Liver (tissue), 9 donors: Measurements from ENCODE around the gene MRPS18B. TPM values are rescaled to one million over a fixed set of nuclear protein-coding genes. Genes with fewer than 3 reads are reported as not detected.
A peak's percentile ranks its signal among the peaks of the same experiment; 100 is the strongest.

Experiments
- DNase-seq: peaks from one replicate; pipeline ENCODE4 v3.0.0-alpha.2; 2017; ENCODE audit warnings: low spot score
- H3K27ac ChIP-seq, 2 donors: one replicate each; pipeline ENCODE4 v1.7.0; 2013; ENCODE audit warnings: inconsistent platforms in 2 of 2, low read length in 2 of 2, control low read depth in 1 of 2, low read depth in 1 of 2, mild to moderate bottlenecking in 1 of 2
- H3K27me3 ChIP-seq, 4 donors: one replicate each; pipeline versions ENCODE4 v1.6.1 to v1.7.0; 2013; ENCODE audit warnings: low read length in 3 of 4, inconsistent platforms in 1 of 4, mild to moderate bottlenecking in 1 of 4, moderate library complexity in 1 of 4; ENCODE audit not compliant: control insufficient read depth in 4 of 4, insufficient read depth in 4 of 4
- H3K36me3 ChIP-seq, 4 donors: one replicate each; pipeline versions ENCODE4 v1.6.1 to v1.7.0; 2013; ENCODE audit warnings: low read length in 3 of 4, mild to moderate bottlenecking in 3 of 4, low read depth in 1 of 4, moderate library complexity in 1 of 4; ENCODE audit not compliant: control insufficient read depth in 4 of 4, insufficient read depth in 3 of 4
- H3K4me1 ChIP-seq, 4 donors: one replicate each; pipeline versions ENCODE4 v1.6.1 to v1.7.0; 2013; ENCODE audit warnings: low read length in 3 of 4, mild to moderate bottlenecking in 3 of 4, moderate library complexity in 1 of 4; ENCODE audit not compliant: control insufficient read depth in 4 of 4, insufficient read depth in 4 of 4
- H3K4me3 ChIP-seq, 3 donors: one replicate each; pipeline versions ENCODE4 v1.6.1 to v1.7.0; 2013; ENCODE audit warnings: low read length in 3 of 3, control low read depth in 1 of 3, low read depth in 1 of 3, mild to moderate bottlenecking in 1 of 3
- H3K9ac ChIP-seq, 2 donors: one replicate each; pipeline ENCODE4 v1.7.0; 2013; ENCODE audit warnings: low read length in 2 of 2, mild to moderate bottlenecking in 2 of 2, moderate library complexity in 2 of 2, control low read depth in 1 of 2, low read depth in 1 of 2
- H3K9me3 ChIP-seq, 4 donors: one replicate each; pipeline versions ENCODE4 v1.6.1 to v1.7.0; 2013; ENCODE audit warnings: low read length in 3 of 4; ENCODE audit not compliant: control insufficient read depth in 4 of 4
- ATF3 ChIP-seq: IDR thresholded peaks from 2 replicates; pipeline ENCODE4 v1.6.1; 2016; ENCODE audit warnings: antibody characterized with exemption
- CTCF ChIP-seq: fragments of 150-350 bp; IDR thresholded peaks from 2 replicates; pipeline ENCODE4 v1.5.1; 2017; ENCODE audit warnings: improper control_type of control experiment, low read depth, low read length; ENCODE audit not compliant: missing input control
- EGR1 ChIP-seq, 2 donors: IDR thresholded peaks; 2 replicates each; pipeline ENCODE4 v1.6.1; 2016 to 2018; ENCODE audit warnings: antibody characterized with exemption in 2 of 2, low read depth in 2 of 2
- FOXA1 ChIP-seq: IDR thresholded peaks from 2 replicates; pipeline ENCODE4 v1.6.1; 2016; ENCODE audit warnings: antibody characterized with exemption
- FOXA2 ChIP-seq: IDR thresholded peaks from 2 replicates; pipeline ENCODE4 v1.6.1; 2016; ENCODE audit warnings: antibody characterized with exemption
- GABPA ChIP-seq, 2 donors: IDR thresholded peaks in 1 of 2; conservative IDR thresholded peaks in 1 of 2; 2 replicates each; pipeline ENCODE4 v1.6.1; 2016; ENCODE audit warnings: antibody characterized with exemption in 2 of 2, mild to moderate bottlenecking in 1 of 2, moderate library complexity in 1 of 2
- HNF4A ChIP-seq, 2 donors: conservative IDR thresholded peaks; 2 replicates each; pipeline ENCODE4 v1.6.1; 2016; ENCODE audit warnings: antibody characterized with exemption in 2 of 2, mild to moderate bottlenecking in 2 of 2
- HNF4G ChIP-seq: IDR thresholded peaks from 2 replicates; pipeline ENCODE4 v1.6.1; 2016; ENCODE audit warnings: antibody characterized with exemption
- JUND ChIP-seq, 2 donors: IDR thresholded peaks; 2 replicates each; pipeline ENCODE4 v1.6.1; 2016; ENCODE audit warnings: antibody characterized with exemption in 2 of 2
- MAX ChIP-seq: IDR thresholded peaks from 2 replicates; pipeline ENCODE4 v1.6.1; 2016; ENCODE audit warnings: antibody characterized with exemption
- NR2F2 ChIP-seq: IDR thresholded peaks from 2 replicates; pipeline ENCODE4 v1.6.1; 2016; ENCODE audit warnings: antibody characterized with exemption
- RAD21 ChIP-seq, 2 donors: IDR thresholded peaks; 2 replicates each; pipeline ENCODE4 v1.6.1; 2016; ENCODE audit warnings: antibody characterized with exemption in 2 of 2, mild to moderate bottlenecking in 2 of 2
- REST ChIP-seq: IDR thresholded peaks from 2 replicates; pipeline ENCODE4 v1.6.1; 2016; ENCODE audit warnings: antibody characterized with exemption, mild to moderate bottlenecking
- RXRA ChIP-seq, 2 donors: IDR thresholded peaks; 2 replicates each; pipeline ENCODE4 v1.6.1; 2017 to 2018; ENCODE audit warnings: antibody characterized with exemption in 2 of 2, mild to moderate bottlenecking in 1 of 2
- SP1 ChIP-seq: IDR thresholded peaks from 2 replicates; pipeline ENCODE4 v1.6.1; 2018; ENCODE audit warnings: antibody characterized with exemption, mild to moderate bottlenecking
- TAF1 ChIP-seq: conservative IDR thresholded peaks from 2 replicates; pipeline ENCODE4 v1.6.1; 2016; ENCODE audit warnings: antibody characterized with exemption, mild to moderate bottlenecking
- YY1 ChIP-seq: IDR thresholded peaks from 2 replicates; pipeline ENCODE4 v1.6.1; 2016; ENCODE audit warnings: antibody characterized with exemption, mild to moderate bottlenecking
- ZBTB33 ChIP-seq: IDR thresholded peaks from 2 replicates; pipeline ENCODE4 v1.6.1; 2016; ENCODE audit warnings: antibody characterized with exemption
- WGBS: extraction: QIAGEN DNeasy Blood & Tissue Kit; methylation state at CpG from one replicate; pipeline ENCODE4 v1.1.7; 2013; 5-methylcytosine and 5-hydroxymethylcytosine counted together
- polyA plus RNA-seq, 2 donors: library from polyadenylated mRNA; stranded (reverse) in 1 of 2; unstranded in 1 of 2; fragments of 200-250 nt in 1 of 2; fragments of >200 nt in 1 of 2; fragmentation: Nextera tagmentation in 1 of 2; extraction: Ambion mirVana in 1 of 2; gene quantifications; one replicate each; pipeline versions ENCODE4 v1.2.1 to v1.2.3, GENCODE V29; 2013 to 2015
- total RNA-seq, 2 donors: library from RNA; depleted of rRNA; stranded (reverse); fragments of >200 nt; gene quantifications; one replicate each; pipeline ENCODE4 v1.2.3, GENCODE V29; 2014
- donor health status: healthy.
- donor health status: healthy.
- donor health status: healthy.
- donor health status: healthy.
- donor health status: healthy.

MRPS18B gene
- total and polyA plus RNA-seq, 4 donors: 50.5 to 81.9 (median 69.4) TPM

- Histone ChIP-seq H3K4me3 (peak within 1 kb of the TSS; percentile 90 to 97 (median 96)), H3K4me1 (peaks cover 2 to 23% (median 14%) of the 10 kb centered on the region in 4 donors), H3K27ac (peak within 1 kb of the TSS; percentile 87 to 95), H3K9me3 (no peaks in the 10 kb centered on the region), H3K36me3 (peaks cover 4 to 19% (median 15%) of the 10 kb centered on the region in 4 donors), H3K9ac (peak within 1 kb of the TSS; percentile 99 to 100), H3K27me3 (no peaks in the 10 kb centered on the region)
- DNase-seq: peak; percentile 97
- no peak for TF ChIP-seq RAD21 (IDR thresholded peaks at IDR 0.05)
- peak; percentile 62 for TF ChIP-seq ATF3
- no peak for TF ChIP-seq NR2F2
- no peak for TF ChIP-seq FOXA1
- no peak for TF ChIP-seq JUND (IDR thresholded peaks at IDR 0.05)
- no peak for TF ChIP-seq RXRA (IDR thresholded peaks at IDR 0.05)
- TF ChIP-seq HNF4A (conservative IDR thresholded peaks at IDR 0.05): no peak
- no peak for TF ChIP-seq MAX
- peak; percentile 100 for TF ChIP-seq TAF1
- peak; percentile 99 for TF ChIP-seq ZBTB33
- TF ChIP-seq SP1: peak; percentile 92
- peak; percentile 88 to 97 for TF ChIP-seq GABPA (IDR thresholded peaks at IDR 0.05 in 1 of 2, conservative IDR thresholded peaks at IDR 0.05 in 1 of 2)
- no peak for TF ChIP-seq FOXA2
- no peak for TF ChIP-seq EGR1 (IDR thresholded peaks at IDR 0.05; ENCODE audit: low read depth in 2 of 2)
- no peak for TF ChIP-seq HNF4G
- TF ChIP-seq REST: peak; percentile 97
- TF ChIP-seq YY1: peak; percentile 94
- no peak for TF ChIP-seq CTCF
- under 1% methylated on average over 40 of the region's 40 CpGs for WGBS
Observed at GRCh38 chr6:30616811-30617564, 652 bp upstream of the MRPS18B start, which contains the start of gene PPP1R10. PPP1R10 (minus strand) TSS chr6:30617243; CDS start chr6:30609944, 7,299 bp downstream.
